CMK (cell line): ENCODE data around the gene CIITA.
"Not testable (repeated sequence)": the region's sequence is repeated elsewhere in the genome, so short reads cannot be mapped to it uniquely, and the experiment has no call there.

ENCODE experiments used
- DNase-seq: peaks from one replicate; pipeline ENCODE4 v3.0.0-alpha.2; 2010; ENCODE audit warnings: low read depth

CIITA gene

GRCh38 chr16:10949424-10949970, 72.5 kb downstream of the CIITA start:
- no peak for DNase-seq

DNA sequence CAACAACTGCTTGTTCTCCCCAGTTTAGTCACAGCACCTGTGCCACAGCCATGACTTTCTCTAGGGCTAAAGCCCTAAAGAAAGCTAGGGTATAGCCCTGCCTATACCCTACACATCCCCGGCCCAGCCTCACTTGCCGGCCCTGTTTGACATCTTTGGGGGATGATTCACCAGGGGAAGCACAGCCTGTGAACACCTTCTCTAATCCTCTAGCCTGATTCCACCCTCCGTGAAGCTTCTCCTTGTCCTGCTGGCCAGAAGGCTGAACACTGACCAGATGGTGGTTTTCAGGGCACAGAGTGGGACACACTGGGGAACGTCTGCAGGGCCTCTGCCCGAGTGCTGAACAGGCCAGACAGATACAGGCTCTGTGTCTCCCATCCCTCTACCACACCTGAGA, 73.4 kb downstream of the CIITA start:
- no peak for DNase-seq

DNA sequence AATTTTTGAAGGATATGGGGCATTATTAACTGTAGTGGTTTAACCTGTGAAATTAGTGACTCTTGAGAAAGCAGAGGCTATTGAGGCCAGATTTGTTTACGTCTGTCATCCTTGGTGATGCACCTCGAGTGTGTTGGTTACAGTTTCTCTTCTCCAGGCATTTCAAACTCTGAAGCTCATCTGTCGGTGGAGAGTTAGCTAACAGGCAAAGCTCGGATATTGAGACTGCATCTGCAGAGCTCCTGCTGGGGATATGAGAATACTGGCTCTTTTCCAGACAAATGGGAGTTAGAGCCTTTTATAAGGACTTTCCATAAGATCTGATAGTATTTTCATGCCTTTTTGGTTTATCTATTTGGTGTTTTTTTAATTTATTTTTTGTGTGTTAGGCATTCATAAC, 74.0 kb downstream of the CIITA start:
- no peak for DNase-seq

- DNase-seq = no peak
These were observed 77.9 kb downstream of the CIITA start for GRCh38 chr16:10954903-10955302.

GRCh38 chr16:10957771-10958482, 80.9 kb downstream of the CIITA start:
- DNase-seq = no peak

- no peak for DNase-seq
These were observed 82.2 kb downstream of the CIITA start for GRCh38 chr16:10959161-10959560.

DNA sequence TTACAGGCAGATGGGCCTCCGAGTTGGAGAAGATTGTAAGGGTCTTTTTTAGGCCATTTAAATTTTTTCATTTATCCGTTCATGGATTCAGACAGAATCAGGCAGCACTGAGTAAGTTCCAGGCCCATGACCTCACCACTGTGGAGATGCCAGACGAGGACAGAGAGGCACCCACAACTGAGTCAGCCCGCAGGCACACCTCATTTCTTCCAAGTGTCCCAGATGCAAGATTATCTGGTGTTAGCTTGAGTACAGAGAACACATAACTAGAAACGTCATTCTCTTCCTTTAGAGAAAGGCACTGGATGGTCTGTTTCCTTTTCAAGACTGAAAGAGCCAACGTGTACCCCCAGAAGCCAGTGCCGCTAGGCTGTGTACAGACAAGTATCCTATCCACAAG, 84.2 kb downstream of the CIITA start:
- DNase-seq = no peak

GRCh38 chr16:10964039-10964890, 87.3 kb downstream of the CIITA start:
- no peak for DNase-seq

- no peak for DNase-seq
These were observed 87.9 kb downstream of the CIITA start for GRCh38 chr16:10964891-10965326.

DNA sequence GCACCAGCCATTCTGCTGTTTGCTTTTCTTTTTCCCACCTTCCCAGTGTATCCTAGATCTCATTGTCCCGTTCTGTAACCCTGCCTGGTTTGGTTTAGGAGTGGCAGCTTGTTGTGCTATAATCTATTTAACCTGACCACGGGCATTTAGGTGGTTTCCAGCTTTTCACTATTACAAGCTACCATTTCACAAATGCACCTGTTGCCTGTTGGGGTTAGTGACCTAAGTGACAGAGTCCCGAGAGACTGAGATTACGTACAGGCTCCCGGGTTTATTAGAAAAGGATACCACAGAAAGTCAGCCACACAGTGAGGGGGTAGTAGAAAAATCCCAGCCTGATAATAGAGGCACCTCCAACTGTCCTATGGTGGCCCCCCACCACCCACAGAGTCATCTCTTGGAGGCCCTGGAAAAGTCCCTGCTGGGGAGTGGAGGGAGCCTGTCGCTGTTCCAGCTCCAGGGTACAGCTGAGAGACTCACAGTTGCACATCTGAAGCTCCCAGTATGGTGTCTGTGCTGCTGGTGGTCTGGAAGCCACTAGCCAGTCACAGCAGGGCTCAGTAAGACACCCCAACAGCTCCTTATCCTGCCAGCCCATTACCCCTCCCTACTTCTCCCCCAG, 88.5 kb downstream of the CIITA start:
- no peak for DNase-seq

DNA sequence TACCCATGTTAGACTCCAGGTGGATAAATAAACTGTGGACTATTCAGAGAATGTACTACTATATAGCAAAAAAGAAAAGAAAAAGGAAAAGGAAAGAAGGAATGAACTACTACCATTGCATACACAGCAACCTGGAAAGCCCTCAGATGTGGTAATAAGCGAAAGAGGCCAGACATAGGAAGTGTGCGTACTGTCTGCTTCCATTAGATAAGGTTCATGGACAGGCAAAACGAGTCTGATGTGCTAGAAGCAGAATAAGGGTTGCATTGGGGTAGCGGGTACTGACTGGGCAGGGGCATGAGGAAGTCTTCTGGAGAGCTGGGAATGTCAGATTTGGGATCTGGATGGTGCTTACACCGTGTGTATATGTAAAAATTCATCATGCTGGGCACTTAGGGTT, 89.1 kb downstream of the CIITA start:
- DNase-seq = peak; percentile 87

DNA sequence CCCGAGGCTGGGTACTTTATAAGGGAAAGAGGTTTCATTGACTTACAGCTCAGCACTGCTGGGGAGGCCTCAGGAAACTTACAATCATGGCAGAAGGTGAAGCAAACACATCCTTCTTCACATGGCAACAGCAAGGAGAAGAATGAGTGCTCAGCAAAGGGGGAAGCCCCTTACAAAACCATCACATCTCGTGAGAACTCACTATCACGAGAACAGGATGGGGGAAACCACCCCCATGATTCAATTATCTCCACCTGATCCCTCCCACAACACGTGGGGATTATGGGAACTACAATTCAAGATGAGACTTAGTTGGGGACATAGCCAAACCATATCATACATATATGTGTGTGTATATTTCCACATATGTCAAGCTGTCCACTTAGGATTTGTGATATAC, 89.6 kb downstream of the CIITA start:
- DNase-seq = not testable (repeated sequence)

GRCh38 chr16:10967986-10968385, 91.0 kb downstream of the CIITA start:
- no peak for DNase-seq

GRCh38 chr16:10968498-10968897, 91.5 kb downstream of the CIITA start:
- DNase-seq = no peak

DNA sequence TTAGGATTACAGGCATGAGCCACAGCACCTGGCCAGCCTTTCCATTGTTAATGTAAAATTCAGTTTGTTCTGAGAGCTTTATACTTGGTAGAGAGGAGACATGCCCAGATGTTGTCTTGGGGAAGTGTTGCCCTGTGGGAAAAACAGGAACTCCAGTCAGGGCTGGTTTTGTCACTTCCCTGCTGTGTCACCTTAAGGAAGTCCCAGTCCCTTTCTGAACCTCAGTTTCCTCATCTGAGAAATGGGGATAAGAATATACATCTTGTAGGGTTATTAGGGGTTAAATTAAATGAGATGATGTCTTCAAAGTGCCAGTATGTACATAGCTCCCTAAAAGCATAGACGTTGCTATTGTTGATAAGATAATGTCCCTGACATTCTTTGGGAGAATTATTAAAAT, 92.6 kb downstream of the CIITA start:
- DNase-seq = no peak

- DNase-seq = no peak
These were observed 93.1 kb downstream of the CIITA start for GRCh38 chr16:10970065-10970464.

GRCh38 chr16:10971560-10971961, 94.6 kb downstream of the CIITA start:
- DNase-seq = no peak

- peak; percentile 86 for DNase-seq
These were observed 95.3 kb downstream of the CIITA start for GRCh38 chr16:10972108-10972818.

DNA sequence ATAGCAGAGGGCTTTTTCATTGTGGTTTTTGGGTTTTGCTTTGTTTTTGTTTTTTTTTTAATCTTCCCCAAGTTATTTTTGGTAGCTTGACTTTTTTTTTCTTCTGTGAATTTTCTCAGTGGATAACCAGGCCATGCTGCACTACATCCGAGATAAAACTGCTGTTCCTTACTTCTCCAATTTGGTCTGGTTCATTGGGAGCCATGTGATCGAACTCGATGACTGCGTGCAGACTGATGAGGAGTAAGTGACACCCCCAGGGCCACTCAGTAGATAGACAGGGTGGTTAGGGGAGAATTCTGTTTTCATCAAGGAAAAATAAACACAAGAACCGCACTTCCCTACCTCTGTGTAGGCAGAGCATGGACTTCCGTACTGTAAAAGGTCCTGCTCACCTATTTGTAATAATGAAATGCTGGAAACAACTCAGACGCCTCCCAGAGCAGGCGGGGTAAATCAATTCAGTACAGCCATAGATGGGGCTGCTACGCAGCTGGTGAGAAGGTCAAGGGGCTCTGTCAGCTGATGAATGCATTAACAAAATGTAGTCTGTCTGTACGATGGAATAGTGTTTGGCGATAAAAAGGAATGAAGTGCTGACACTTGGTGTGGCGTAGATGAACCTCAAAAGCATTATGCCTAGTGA, 95.9 kb downstream of the CIITA start:
- no peak for DNase-seq

DNA sequence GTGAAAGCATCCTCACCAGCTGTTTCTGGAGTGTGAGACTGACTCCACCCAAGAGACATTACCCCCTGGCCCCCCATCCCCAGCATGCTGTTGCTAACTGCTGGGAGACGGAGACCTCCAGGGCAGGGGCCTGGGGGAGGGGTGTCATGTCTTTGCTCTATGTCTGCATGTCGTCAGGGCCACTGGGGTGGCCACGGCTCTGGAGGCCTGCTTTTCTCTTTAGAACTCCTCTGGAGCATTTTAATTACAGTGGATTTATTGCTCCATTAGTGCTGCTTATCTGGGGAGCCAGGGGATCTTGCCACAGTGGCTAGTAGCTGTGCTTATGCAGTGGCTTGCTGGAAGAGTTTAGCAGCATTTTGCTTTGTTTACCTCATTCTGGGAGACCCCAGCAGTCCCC, 99.6 kb downstream of the CIITA start:
- no peak for DNase-seq

- no peak for DNase-seq
These were observed 101.1 kb downstream of the CIITA start for GRCh38 chr16:10978124-10978523.
